Gastrocnemius medialis (tissue), 4 donors: ENCODE measurements around the gene SLAMF9.

Source experiments
- CTCF ChIP-seq, 5 experiments: fragments of 450-650 bp in 3 of 5; fragments of 200-600 bp in 2 of 5; sonication (generic) in 2 of 5; IDR thresholded peaks in 4 of 5; conservative IDR thresholded peaks in 1 of 5; 1 replicate in 4 of 5; 2 replicates in 1 of 5; pipeline ENCODE4 v1.5.1; 2016 to 2019; ENCODE audit warnings: antibody characterized with exemption in 5 of 5, mild to moderate bottlenecking in 3 of 5, moderate library complexity in 3 of 5
- POLR2A ChIP-seq, 2 donors: fragments of 450-650 bp; IDR thresholded peaks; one replicate each; pipeline ENCODE4 v1.6.1; 2017; ENCODE audit warnings: antibody characterized with exemption in 2 of 2, mild to moderate bottlenecking in 2 of 2, moderate library complexity in 2 of 2

DNA sequence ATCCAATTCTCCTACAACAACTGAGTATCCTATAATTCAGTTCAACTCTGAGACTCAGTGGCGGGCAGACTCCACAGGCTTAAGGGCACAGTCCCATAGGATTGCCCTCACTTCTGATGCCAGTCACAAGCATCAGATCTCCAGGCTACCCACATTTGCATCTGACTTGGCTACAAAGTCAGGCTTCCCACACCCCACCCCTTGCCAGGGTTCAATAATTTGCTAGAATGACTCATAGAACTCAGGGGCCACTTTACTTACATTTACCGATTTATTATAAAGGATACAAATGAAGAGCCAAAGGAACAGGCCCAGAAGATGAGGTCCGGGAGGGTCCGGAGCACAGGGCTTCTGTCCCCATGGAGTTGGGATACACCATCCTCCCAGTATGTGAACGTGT lies 36.0 kb upstream of the SLAMF9 start:
- TF ChIP-seq CTCF (IDR thresholded peaks at IDR 0.05 in 4 of 5, conservative IDR thresholded peaks at IDR 0.05 in 1 of 5) (no peak), POLR2A (IDR thresholded peaks at IDR 0.05) (no peak)
